LNCaP clone FGC (cell line): ENCODE data around the gene RRP8.

Experiments used
- DNase-seq: peaks from one replicate; pipeline ENCODE4 v3.0.0-alpha.2; 2011; ENCODE audit warnings: low read depth
- H3K4me3 ChIP-seq: 2 replicates; pipeline ENCODE4 v1.5.1; 2011; ENCODE audit warnings: mild to moderate bottlenecking, low read depth, low read length, control low read depth
- TF ChIP-seq, protein P1 (sequence below): IDR thresholded peaks from 2 replicates; pipeline ENCODE4 v1.5.1; 2012; ENCODE audit warnings: mild to moderate bottlenecking; ENCODE audit not compliant: control insufficient read depth, insufficient read depth; ENCODE audit errors: extremely low read depth

RRP8 gene

GRCh38 chr11:6632116-6633073 is 29.0 kb upstream of the RRP8 start:
- TF ChIP-seq, protein P1, sequence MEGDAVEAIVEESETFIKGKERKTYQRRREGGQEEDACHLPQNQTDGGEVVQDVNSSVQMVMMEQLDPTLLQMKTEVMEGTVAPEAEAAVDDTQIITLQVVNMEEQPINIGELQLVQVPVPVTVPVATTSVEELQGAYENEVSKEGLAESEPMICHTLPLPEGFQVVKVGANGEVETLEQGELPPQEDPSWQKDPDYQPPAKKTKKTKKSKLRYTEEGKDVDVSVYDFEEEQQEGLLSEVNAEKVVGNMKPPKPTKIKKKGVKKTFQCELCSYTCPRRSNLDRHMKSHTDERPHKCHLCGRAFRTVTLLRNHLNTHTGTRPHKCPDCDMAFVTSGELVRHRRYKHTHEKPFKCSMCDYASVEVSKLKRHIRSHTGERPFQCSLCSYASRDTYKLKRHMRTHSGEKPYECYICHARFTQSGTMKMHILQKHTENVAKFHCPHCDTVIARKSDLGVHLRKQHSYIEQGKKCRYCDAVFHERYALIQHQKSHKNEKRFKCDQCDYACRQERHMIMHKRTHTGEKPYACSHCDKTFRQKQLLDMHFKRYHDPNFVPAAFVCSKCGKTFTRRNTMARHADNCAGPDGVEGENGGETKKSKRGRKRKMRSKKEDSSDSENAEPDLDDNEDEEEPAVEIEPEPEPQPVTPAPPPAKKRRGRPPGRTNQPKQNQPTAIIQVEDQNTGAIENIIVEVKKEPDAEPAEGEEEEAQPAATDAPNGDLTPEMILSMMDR = no peak
- H3K4me3 ChIP-seq = no peak overlapping the region

DNA sequence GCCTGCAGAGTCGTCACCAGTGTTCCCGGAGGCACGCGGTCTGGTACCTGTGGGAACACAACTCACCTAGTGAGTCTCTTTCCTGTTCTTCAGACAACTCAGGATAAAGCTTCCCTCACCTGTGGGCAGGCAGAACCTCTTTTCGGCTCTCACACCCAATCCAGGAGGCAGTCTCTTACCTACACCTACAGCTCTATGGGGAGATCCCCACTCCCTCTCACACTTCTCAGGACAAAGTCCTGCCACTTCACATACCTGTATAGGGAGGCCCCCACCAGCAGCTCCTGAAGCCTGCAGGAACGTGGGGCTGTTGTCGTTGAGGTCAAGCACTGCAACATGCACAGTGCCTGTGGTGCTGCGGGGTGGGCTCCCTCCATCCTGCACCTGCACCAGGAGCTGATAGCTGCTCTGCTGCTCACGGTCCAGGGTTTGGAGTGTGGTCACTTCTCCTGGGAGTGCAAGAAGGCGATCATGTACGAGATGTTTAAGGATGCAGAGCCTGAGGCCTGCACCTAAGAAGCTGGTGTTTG is 28.0 kb upstream of the RRP8 start:
- TF ChIP-seq, protein P1 = no peak
- DNase-seq = no peak
- no peak overlapping the region for H3K4me3 ChIP-seq

More at GRCh38 chr11:6632116-6633073, 29.0 kb upstream of the RRP8 start:
- DNase-seq = no peak

GRCh38 chr11:6630632-6631291 is 27.3 kb upstream of the RRP8 start:
- DNase-seq = no peak
- TF ChIP-seq, protein P1 = no peak

DNA sequence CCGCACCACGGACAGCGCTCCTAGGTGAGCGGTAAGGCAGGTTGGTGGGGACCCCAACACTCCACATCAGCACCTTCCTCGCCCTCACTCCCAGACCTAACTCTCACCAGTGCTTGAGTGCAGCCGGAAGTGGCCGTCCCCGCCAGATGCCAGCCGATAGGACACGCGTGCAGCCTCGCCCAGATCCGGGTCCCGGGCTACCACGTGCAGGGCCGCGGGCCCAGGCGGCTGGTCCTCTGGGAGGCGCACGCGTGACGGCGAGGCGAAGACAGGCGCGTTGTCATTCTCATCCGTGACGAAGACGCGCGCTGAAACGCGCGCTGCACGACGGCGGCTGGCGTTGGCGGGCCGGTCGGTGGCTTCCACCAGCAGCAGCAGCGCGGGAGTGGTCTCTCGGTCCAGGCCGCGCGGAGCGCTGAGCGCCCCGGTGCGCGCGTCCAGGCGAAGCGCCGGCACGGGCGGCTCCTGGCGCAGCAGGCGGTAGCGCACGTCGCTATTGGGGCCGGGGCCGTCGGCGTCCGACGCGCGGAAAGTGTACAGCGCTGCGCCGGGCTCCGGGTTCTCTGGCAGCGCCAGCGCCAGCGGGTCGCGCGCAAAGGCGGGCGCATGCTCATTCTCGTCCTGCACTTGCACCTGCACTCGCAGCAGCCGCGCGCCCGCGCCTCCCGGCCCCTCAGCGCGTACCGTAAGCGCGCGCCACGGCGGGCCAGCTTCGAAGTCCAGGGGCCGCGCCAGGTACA is 26.6 kb upstream of the RRP8 start:
- no peak for DNase-seq
- TF ChIP-seq, protein P1 = no peak
- H3K4me3 ChIP-seq = no peak overlapping the region

More at GRCh38 chr11:6630632-6631291, 27.3 kb upstream of the RRP8 start:
- no peak overlapping the region for H3K4me3 ChIP-seq

DNA sequence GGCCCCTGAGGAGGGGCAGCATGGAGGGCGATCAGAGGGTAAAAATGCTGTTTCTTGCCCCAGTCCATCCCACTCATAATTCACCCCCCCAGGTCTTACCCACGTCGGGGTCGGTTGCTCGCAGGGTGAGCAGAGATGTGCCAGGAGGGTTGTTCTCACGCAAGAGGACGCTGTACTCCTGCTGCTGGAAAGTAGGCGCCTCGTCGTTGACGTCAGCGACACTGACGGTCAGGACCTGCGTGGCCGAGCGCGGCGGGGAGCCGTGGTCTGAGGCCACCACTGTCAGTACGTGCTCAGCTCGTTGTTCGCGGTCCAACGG is 26.1 kb upstream of the RRP8 start:
- TF ChIP-seq, protein P1 = no peak
- H3K4me3 ChIP-seq = no peak overlapping the region
- no peak for DNase-seq

DNA sequence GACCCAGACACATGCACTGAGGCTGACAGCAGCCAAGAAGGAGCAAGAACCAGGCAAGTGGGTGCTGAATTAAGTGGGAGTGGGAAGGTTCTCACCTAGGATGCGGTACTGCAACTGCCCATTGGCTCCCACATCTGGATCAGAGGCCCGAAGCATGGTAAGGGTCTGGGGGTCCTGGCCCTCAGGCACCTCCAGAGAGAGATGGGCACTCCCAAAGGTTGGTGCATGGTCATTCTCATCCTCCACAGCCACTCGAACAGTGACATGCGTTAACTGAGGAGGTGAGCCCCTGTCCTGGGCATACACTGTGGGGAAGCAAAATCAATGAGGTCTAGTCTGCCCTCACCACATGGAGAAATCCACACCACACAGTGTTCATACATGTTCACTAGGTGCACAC is 25.1 kb upstream of the RRP8 start:
- no peak for DNase-seq
- no peak overlapping the region for H3K4me3 ChIP-seq
- TF ChIP-seq, protein P1 = no peak
